ENCODE results near the gene GAP43.
"Not testable (repeated sequence)": the region's sequence is repeated elsewhere in the genome, so short reads cannot be mapped to it uniquely, and the experiment has no call there.

GAP43 gene

GRCh38 chr3:115698851-115699591 is 75.7 kb downstream of the GAP43 start:
- no peak for DNase-seq (ENCODE audit: low read depth in 2 of 2)

GRCh38 chr3:115699706-115700105 is 76.4 kb downstream of the GAP43 start:
- no peak for DNase-seq (ENCODE audit: low read depth in 2 of 2)

GRCh38 chr3:115702598-115702997 is 79.3 kb downstream of the GAP43 start:
- DNase-seq (ENCODE audit: low read depth in 2 of 2): no peak

- DNase-seq (ENCODE audit: low read depth in 2 of 2): no peak
Measured at GRCh38 chr3:115704661-115705338, 81.5 kb downstream of the GAP43 start.

- DNase-seq (ENCODE audit: low read depth in 2 of 2): no peak
Measured at GRCh38 chr3:115706311-115706829, 83.1 kb downstream of the GAP43 start.

GRCh38 chr3:115708540-115708939 is 85.2 kb downstream of the GAP43 start:
- no peak for DNase-seq (ENCODE audit: low read depth in 2 of 2)

- no peak for DNase-seq (ENCODE audit: low read depth in 2 of 2)
Measured at GRCh38 chr3:115709093-115709492, 85.8 kb downstream of the GAP43 start.

- no peak for DNase-seq (ENCODE audit: low read depth in 2 of 2)
Measured at GRCh38 chr3:115709931-115710330, 86.6 kb downstream of the GAP43 start.

GRCh38 chr3:115710799-115711198 is 87.5 kb downstream of the GAP43 start:
- no peak for DNase-seq (ENCODE audit: low read depth in 2 of 2)

GRCh38 chr3:115712871-115713270 is 89.6 kb downstream of the GAP43 start:
- DNase-seq (ENCODE audit: low read depth in 2 of 2): no peak

GRCh38 chr3:115713284-115713683 is 90.0 kb downstream of the GAP43 start:
- DNase-seq (ENCODE audit: low read depth in 2 of 2): no peak

- DNase-seq (ENCODE audit: low read depth in 2 of 2): no peak
Measured at GRCh38 chr3:115715241-115715745, 92.0 kb downstream of the GAP43 start.

- no peak for DNase-seq (ENCODE audit: low read depth in 2 of 2)
Measured at GRCh38 chr3:115720983-115721382, 97.7 kb downstream of the GAP43 start.

- no peak for DNase-seq (ENCODE audit: low read depth in 2 of 2)
Measured at GRCh38 chr3:115725800-115726199, 102.5 kb downstream of the GAP43 start.

GRCh38 chr3:115727135-115727534 is 103.8 kb downstream of the GAP43 start:
- no peak for DNase-seq (ENCODE audit: low read depth in 2 of 2)

GRCh38 chr3:115728013-115728412 is 104.7 kb downstream of the GAP43 start:
- DNase-seq (ENCODE audit: low read depth in 2 of 2): no peak

GRCh38 chr3:115736341-115736740 is 113.0 kb downstream of the GAP43 start:
- DNase-seq (ENCODE audit: low read depth in 2 of 2): not testable (repeated sequence)

GRCh38 chr3:115741650-115742049 is 118.3 kb downstream of the GAP43 start:
- no peak for DNase-seq (ENCODE audit: low read depth in 2 of 2)

GRCh38 chr3:115744516-115744915 is 121.2 kb downstream of the GAP43 start:
- not testable (repeated sequence) for DNase-seq (ENCODE audit: low read depth in 2 of 2)

- not testable (repeated sequence) for DNase-seq (ENCODE audit: low read depth in 2 of 2)
Measured at GRCh38 chr3:115752978-115753377, 129.7 kb downstream of the GAP43 start.

GRCh38 chr3:115758076-115758763 is 134.9 kb downstream of the GAP43 start:
- DNase-seq (ENCODE audit: low read depth in 2 of 2): no peak

GRCh38 chr3:115760716-115761115 is 137.4 kb downstream of the GAP43 start:
- DNase-seq (ENCODE audit: low read depth in 2 of 2): no peak

Measured in stimulated activated CD4-positive, alpha-beta T cell treated with anti-CD3 and anti-CD28 coated beads, Interleukin-4, amount 100 ng/mL, for 48 hours (primary cell).